Tibial artery (tissue), 4 donors: ENCODE data around the gene UPK3BL1.
"Not testable (repeated sequence)": the region's sequence is repeated elsewhere in the genome, so short reads cannot be mapped to it uniquely, and the experiment has no call there.

ENCODE experiments used
- DNase-seq, 2 donors: peaks; one replicate each; pipeline ENCODE4 v3.0.0-alpha.2; 2019
- H3K27ac ChIP-seq, 2 donors: fragments of 200-600 bp; sonication (generic) in 1 of 2; 1 replicate in 1 of 2; 2 replicates in 1 of 2; pipeline ENCODE4 v1.5.1; 2018 to 2019; ENCODE audit warnings: mild to moderate bottlenecking in 1 of 2
- H3K27me3 ChIP-seq, 2 donors: fragments of 200-600 bp; sonication (generic) in 1 of 2; one replicate each; pipeline versions ENCODE4 v1.5.1 to v1.6.0; 2016 to 2019
- H3K36me3 ChIP-seq, 3 donors: fragments of 200-600 bp; sonication (generic) in 2 of 3; one replicate each; pipeline ENCODE4 v1.5.1; 2016 to 2019; ENCODE audit warnings: mild to moderate bottlenecking in 2 of 3
- H3K4me1 ChIP-seq, 4 donors: fragments of 200-600 bp; sonication (generic) in 2 of 4; 1 replicate in 3 of 4; 2 replicates in 1 of 4; pipeline ENCODE4 v1.5.1; 2016 to 2019
- H3K4me3 ChIP-seq, 2 donors: fragments of 200-600 bp; sonication (generic) in 1 of 2; 1 replicate in 1 of 2; 2 replicates in 1 of 2; pipeline ENCODE4 v1.5.1; 2018 to 2019; ENCODE audit warnings: mild to moderate bottlenecking in 2 of 2
- H3K9me3 ChIP-seq, 3 donors: fragments of 200-600 bp; sonication (generic) in 1 of 3; one replicate each; pipeline ENCODE4 v1.5.1; 2016 to 2019
- intact Hi-C: fragments of 100-400 bp; cut with DNase I; formaldehyde crosslinking; loops from one replicate; pipeline ENCODE4 v1.15.0; 2023; ENCODE audit warnings: low total_unique reads

Gene UPK3BL1

DNA sequence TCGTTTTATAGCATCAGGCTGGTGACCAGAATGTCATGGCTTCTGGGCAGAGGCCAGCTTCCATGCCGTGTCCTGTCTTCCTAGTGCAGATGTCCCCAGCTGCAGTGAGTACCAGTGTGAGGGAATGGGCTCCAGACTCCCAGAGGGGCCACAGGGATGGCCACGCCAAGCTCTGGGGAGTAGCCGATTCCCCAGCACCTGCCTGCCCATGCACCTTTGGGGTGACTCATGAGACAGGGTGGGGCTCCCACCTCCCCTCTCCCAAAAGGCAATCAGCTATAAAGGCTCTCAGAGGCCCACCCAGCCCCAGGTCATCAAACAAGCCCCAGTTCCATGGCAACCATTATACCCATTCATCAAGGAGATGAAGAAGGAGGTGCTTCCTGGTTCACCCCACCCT lies 7.3 kb upstream of the UPK3BL1 start, which contains the start of gene SPDYE2B:
SPDYE2B (plus strand) TSS at position 396 of the 400 bp plus-strand sequence. CDS start 2,030 bp downstream, outside the sequence.
- DNase-seq, intact Hi-C loops, H3K27ac ChIP-seq: not testable (repeated sequence)

GRCh38 chr7:102647813-102648212 lies 5.2 kb upstream of the UPK3BL1 start:
- H3K4me3 ChIP-seq, H3K27me3 ChIP-seq, H3K27ac ChIP-seq, H3K4me1 ChIP-seq, intact Hi-C loops, H3K9me3 ChIP-seq, H3K36me3 ChIP-seq: not testable (repeated sequence)
- peak in 1 of 2 donors; percentile 16 for DNase-seq

More for the DNA sequence above, 7.3 kb upstream of the UPK3BL1 start, which contains the start of gene SPDYE2B:
- not testable (repeated sequence) for H3K9me3 ChIP-seq, H3K27me3 ChIP-seq, H3K36me3 ChIP-seq, H3K4me1 ChIP-seq, H3K4me3 ChIP-seq

DNA sequence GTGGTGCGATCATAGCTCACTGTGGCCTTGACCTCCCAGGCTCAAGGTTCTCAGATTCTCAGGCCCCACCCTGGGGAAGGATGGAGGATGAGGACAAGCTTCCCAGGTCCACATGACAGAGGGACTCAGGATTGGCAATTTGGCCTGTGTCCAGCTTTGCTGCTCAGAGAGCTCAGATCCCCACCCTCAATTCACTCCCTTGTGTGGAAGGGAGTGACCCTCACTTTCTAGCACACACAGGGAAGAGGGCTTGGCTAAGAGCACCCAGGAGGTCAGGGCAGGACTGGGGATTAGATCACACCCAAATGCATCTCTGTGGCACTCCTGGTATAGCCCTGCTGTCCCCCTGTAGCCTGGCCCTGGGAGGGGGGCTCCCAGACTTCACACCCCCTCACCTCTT lies 813 bp upstream of the UPK3BL1 start:
- H3K4me3 ChIP-seq, H3K36me3 ChIP-seq, H3K27me3 ChIP-seq, DNase-seq, intact Hi-C loops, H3K27ac ChIP-seq, H3K9me3 ChIP-seq, H3K4me1 ChIP-seq: not testable (repeated sequence)

DNA sequence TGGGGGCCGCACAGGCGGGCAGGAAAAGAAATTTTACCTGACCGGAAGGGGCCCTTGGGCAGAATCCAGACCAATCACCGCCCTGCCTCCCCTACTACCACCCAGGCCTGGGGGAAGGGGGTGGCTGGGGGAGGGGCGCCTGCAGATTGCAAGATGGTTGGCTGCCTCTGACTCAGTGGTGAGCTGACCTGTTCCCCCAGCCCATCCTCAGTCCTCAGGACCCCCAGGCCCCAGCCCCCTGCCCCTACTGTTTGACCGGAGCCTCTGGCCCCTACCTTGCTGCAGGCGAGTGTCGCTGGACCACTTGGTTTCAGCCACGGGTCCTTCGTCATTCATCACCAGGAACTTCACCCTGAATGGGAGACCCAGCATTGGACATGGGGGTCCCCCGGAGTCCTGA lies 3.7 kb downstream of the UPK3BL1 start:
- intact Hi-C loops, H3K27me3 ChIP-seq, H3K4me3 ChIP-seq, H3K36me3 ChIP-seq, H3K4me1 ChIP-seq, H3K9me3 ChIP-seq, H3K27ac ChIP-seq: not testable (repeated sequence)
- peak; percentile 15 to 59 for DNase-seq

DNA sequence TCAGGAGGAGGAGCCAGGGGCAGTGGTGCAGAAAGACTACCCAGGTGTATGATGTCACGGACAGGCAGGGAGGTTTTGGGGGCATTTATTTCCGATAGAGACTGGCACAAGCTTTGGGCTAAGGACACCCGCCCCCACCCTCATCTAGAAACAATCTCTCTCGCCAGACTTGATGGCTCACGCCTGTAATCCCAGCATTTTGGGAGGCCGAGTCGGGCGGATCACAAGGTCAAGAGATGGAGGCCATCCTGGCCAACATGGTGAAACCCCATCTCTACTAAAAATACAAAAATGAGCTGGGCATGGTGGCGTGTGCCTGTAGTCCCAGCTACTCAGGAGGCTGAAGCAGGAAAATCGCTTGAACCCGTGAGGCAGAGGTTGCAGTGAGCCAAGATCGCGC lies 5.6 kb downstream of the UPK3BL1 start:
- H3K27me3 ChIP-seq, H3K36me3 ChIP-seq, H3K4me1 ChIP-seq, H3K27ac ChIP-seq, H3K9me3 ChIP-seq, H3K4me3 ChIP-seq, intact Hi-C loops: not testable (repeated sequence)
- peak in 1 of 2 donors; percentile 1 for DNase-seq

DNA sequence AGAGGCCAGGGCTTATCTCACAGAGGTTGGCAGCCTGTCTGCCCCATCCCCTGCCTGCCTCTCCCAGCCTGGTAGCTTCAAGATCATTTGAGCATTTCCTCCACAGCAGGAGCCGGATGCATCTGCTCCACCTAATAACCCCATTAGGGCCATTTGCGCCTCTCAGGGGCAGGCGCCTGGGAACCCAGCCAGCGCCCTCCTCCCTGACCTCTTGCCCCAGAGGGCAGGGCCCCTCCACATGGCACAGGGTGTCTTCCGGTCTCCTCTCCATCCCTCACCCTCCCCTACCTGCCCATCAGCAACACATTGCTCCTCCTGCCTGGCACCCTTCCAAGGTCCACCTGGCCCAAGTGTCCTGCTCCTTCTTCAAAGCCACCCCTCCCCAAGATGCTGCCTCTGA lies 7.2 kb downstream of the UPK3BL1 start:
- H3K27me3 ChIP-seq, DNase-seq, H3K4me3 ChIP-seq, H3K4me1 ChIP-seq, H3K36me3 ChIP-seq, intact Hi-C loops, H3K27ac ChIP-seq, H3K9me3 ChIP-seq: not testable (repeated sequence)

- H3K36me3 ChIP-seq, H3K27me3 ChIP-seq, H3K9me3 ChIP-seq, H3K4me3 ChIP-seq, H3K27ac ChIP-seq, H3K4me1 ChIP-seq, intact Hi-C loops: not testable (repeated sequence)
- peak in 1 of 2 donors; percentile 6 for DNase-seq
Measured at GRCh38 chr7:102634299-102634698, 8.3 kb downstream of the UPK3BL1 start.

DNA sequence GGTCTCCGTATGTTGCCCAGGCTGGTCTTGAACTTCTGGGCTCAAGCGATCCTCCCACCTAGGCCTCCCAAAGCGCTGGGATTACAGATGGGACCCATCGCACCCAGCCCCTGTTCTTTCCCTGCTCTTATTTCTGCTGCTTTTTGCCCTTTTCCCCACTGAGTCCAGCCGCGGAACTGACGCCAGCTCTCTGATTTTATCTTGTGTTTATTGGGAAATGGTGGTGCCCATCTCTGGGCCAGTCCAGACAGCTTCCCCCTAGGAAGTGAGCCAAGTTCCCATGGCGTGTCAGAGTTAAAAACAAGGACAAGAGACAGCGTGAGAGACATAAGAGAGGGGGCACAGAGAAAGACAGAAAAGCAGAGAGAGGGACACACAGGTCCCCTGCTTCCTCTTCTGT lies 12.0 kb downstream of the UPK3BL1 start:
- not testable (repeated sequence) for H3K9me3 ChIP-seq, H3K27ac ChIP-seq, H3K27me3 ChIP-seq

DNA sequence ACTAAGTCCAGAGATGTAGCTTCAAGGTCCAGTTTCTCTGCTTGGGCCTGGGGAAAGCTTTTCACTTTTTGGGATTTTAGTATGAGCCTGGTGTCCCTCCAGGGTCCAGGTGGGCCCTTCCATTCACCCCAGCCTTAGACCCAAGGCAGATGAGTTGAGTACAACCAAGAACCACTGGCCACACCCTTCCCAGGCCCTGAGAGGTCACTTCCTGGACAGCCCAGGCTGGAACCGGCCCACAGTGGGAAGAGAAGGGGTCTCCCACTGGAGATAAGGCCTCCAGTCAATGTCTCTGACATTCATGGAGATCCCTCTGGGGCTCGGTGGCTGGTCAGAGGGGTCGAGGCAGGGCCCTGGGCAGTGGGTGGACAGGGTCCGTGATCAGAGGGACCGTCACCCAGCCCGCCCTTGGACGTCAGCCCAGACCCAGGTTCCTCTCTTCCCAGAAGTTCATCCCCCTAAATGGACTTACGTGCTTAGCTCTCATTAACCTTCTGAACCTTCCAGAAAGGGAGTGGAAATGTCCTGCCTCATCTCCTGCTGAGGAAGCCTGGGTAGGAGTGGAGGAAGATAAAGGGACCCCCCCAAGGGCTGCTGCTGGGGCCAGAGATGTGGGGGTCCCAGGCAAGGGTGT lies 15.2 kb downstream of the UPK3BL1 start:
- H3K4me3 ChIP-seq, DNase-seq, H3K27ac ChIP-seq, intact Hi-C loops, H3K27me3 ChIP-seq, H3K4me1 ChIP-seq, H3K36me3 ChIP-seq, H3K9me3 ChIP-seq: not testable (repeated sequence)

More for the DNA sequence above, 12.0 kb downstream of the UPK3BL1 start:
- H3K4me3 ChIP-seq, H3K36me3 ChIP-seq, intact Hi-C loops, H3K4me1 ChIP-seq: not testable (repeated sequence)
- peak in 1 of 2 donors; percentile 3 for DNase-seq

GRCh38 chr7:102618122-102618521 lies 24.5 kb downstream of the UPK3BL1 start:
- peak in 1 of 2 donors; percentile 3 for DNase-seq
- H3K4me3 ChIP-seq, H3K27ac ChIP-seq, H3K9me3 ChIP-seq, intact Hi-C loops, H3K4me1 ChIP-seq, H3K27me3 ChIP-seq, H3K36me3 ChIP-seq: not testable (repeated sequence)

DNA sequence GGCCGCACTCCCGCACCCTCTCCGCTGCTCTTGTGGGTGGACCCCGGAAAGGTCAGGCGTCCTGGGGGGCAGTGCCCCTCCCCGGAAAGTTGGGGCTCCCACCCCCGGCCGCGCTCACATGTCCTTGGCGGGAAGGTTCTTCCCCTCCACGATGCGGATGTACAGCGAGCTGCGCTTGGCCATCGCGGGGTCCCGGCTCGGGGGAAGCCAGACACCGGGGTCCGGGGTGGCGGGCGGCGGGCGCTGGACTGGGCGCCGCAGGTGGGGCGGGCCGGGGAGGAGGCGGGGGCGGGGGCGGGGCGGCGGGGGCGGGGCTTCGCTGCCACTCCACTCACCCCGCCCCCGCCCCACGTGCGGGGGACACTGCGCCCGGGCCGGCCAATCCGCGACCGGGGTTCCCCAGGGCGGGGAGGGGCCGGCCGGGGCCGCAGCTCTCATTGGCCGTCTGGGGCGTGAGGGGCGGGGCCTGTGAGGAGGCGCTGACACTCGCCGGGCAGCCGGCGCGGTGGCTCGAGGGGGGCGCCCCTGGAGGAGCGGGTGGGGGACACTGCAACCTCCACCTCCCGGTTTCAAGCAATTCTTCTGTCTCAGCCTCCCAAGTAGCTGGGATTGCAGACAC lies 26.0 kb downstream of the UPK3BL1 start, which contains the start of gene RASA4:
RASA4 (minus strand) TSS at position 250 of the 619 bp plus-strand sequence; CDS start at position 183, 67 bp downstream.
- H3K36me3 ChIP-seq, intact Hi-C loops, H3K9me3 ChIP-seq, H3K4me1 ChIP-seq, H3K27me3 ChIP-seq: not testable (repeated sequence)
- H3K4me3 ChIP-seq = peak within 1 kb of the TSS; percentile 50 to 54
- peak; percentile 45 to 68 for DNase-seq
- peak within 1 kb of the TSS in 1 of 2 donors; percentile 56 for H3K27ac ChIP-seq

- DNase-seq, H3K9me3 ChIP-seq, H3K36me3 ChIP-seq, H3K27me3 ChIP-seq, intact Hi-C loops, H3K4me1 ChIP-seq, H3K27ac ChIP-seq, H3K4me3 ChIP-seq: not testable (repeated sequence)
Measured at GRCh38 chr7:102615930-102616329, 26.7 kb downstream of the UPK3BL1 start.

DNA sequence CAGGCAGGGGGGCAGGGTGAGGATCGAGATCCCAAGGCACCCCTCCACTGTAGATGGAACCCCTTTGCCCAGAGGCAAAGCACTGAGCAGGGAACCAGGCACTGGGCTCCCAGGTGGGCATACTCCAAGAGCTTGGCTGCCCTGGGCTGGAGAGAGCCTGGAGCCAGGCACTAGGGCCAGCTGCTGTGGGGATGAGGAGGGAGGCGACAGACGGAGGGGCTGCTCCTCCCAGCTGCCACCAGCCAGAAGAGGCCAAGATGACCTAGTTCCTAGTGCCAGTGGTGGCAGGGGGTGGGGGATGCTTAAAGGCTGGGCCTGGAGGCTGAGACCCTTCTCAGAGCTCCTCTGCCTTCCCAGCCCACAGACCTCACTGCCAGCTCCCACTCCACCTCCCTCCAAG lies 27.7 kb downstream of the UPK3BL1 start:
- intact Hi-C loops, H3K4me3 ChIP-seq, DNase-seq, H3K4me1 ChIP-seq, H3K36me3 ChIP-seq, H3K27ac ChIP-seq, H3K9me3 ChIP-seq, H3K27me3 ChIP-seq: not testable (repeated sequence)

DNA sequence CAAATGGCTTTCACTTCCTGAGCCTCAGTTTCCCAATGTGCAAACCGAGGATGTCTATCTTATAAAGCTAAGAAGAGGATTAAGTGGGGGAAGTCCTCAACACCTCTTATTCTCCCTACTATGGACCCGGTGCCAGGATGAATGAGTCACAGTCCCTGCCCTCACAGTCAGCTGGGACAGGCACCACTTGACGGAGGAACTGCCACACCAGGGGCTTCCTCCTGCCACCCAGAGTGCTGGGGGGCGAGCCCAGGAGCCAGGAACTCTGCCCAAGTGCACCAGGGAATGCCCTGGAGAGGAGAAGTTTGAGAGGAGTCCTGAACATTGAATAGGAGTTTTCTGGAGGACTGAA lies 28.3 kb downstream of the UPK3BL1 start:
- intact Hi-C loops, DNase-seq, H3K4me3 ChIP-seq, H3K4me1 ChIP-seq, H3K36me3 ChIP-seq, H3K27ac ChIP-seq, H3K27me3 ChIP-seq, H3K9me3 ChIP-seq: not testable (repeated sequence)
